ENCODE measurements around the gene PSIP1.

- TF ChIP-seq CTCF (IDR thresholded peaks at IDR 0.05) (no peak), EZH2 (IDR thresholded peaks at IDR 0.05) (no peak), EZH2phosphoT487 (IDR thresholded peaks at IDR 0.05) (no peak)
Measured at GRCh38 chr9:15510789-15511575, at the start of gene PSIP1.
